Hepatocyte (in vitro differentiated cells): ENCODE results near the gene LNX1.

ENCODE experiments used
- CTCF ChIP-seq: fragments of 200-600 bp; sonication (generic); IDR thresholded peaks from 2 replicates; pipeline ENCODE4 v1.5.1; 2016; ENCODE audit warnings: antibody characterized with exemption, mild to moderate bottlenecking; ENCODE audit not compliant: poor library complexity
- EZH2phosphoT487 ChIP-seq: fragments of 200-600 bp; sonication (generic); IDR thresholded peaks from one replicate; pipeline ENCODE4 v1.6.1; 2018; ENCODE audit warnings: antibody characterized with exemption, mild to moderate bottlenecking, low read depth, moderate library complexity; ENCODE audit not compliant: unreplicated experiment, severe bottlenecking

GRCh38 chr4:53459548-53459947 lies 131.7 kb downstream of the LNX1 start:
- no peak for TF ChIP-seq CTCF
- no peak for TF ChIP-seq EZH2phosphoT487
